KBM-7 (cell line): ENCODE data around the gene RPLP2.

ENCODE experiments used
- DNase-seq: peaks from one replicate; pipeline ENCODE4 v3.0.0-alpha.2; 2015
- in situ Hi-C: fragments of 300-500 bp; cut with MboI; formaldehyde crosslinking; loops from 2 replicates; pipeline ENCODE4 v1.14.3; 2020; ENCODE audit warnings: low sequenced_read_pairs, low pct_unique_long_range_greater_than_20kb, mixed read lengths

RPLP2 gene

DNA sequence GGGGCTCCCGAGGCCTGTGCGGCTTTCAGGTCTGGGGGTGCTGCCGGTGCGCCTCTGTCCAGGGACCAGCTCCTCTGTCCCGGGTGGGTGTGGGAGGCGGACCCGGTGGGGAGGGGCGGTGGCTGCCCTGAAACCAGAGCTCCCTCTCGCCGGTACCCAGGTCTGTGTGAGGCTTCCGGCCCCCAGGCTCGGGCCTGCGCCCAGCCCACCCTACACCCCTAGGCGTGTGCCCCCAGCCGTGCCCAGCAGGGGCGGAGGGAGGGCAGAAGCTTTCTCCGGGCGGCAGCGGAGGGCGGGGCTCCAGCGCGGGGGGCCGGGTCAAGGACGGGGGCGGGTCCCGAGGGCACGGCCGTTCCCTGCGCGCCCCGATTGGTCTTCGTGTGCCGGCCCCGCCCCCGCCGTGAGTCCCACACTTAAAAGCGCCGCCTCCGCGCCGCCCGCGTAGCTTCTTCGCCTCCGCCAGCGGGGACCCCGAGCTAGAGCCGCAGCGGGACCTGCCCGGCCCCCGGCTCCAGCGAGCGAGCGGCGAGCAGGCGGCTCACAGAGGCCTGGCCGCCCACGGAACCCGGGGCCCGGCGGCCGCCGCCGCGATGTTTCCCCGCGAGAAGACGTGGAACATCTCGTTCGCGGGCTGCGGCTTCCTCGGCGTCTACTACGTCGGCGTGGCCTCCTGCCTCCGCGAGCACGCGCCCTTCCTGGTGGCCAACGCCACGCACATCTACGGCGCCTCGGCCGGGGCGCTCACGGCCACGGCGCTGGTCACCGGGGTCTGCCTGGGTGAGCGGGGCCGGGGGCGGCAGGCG is 9.6 kb downstream of the RPLP2 start:
- in situ Hi-C loops: no loop called here
- DNase-seq: peak; percentile 80

GRCh38 chr11:819943-820649 is 10.3 kb downstream of the RPLP2 start:
- in situ Hi-C loops: no loop called here
- peak; percentile 89 for DNase-seq

DNA sequence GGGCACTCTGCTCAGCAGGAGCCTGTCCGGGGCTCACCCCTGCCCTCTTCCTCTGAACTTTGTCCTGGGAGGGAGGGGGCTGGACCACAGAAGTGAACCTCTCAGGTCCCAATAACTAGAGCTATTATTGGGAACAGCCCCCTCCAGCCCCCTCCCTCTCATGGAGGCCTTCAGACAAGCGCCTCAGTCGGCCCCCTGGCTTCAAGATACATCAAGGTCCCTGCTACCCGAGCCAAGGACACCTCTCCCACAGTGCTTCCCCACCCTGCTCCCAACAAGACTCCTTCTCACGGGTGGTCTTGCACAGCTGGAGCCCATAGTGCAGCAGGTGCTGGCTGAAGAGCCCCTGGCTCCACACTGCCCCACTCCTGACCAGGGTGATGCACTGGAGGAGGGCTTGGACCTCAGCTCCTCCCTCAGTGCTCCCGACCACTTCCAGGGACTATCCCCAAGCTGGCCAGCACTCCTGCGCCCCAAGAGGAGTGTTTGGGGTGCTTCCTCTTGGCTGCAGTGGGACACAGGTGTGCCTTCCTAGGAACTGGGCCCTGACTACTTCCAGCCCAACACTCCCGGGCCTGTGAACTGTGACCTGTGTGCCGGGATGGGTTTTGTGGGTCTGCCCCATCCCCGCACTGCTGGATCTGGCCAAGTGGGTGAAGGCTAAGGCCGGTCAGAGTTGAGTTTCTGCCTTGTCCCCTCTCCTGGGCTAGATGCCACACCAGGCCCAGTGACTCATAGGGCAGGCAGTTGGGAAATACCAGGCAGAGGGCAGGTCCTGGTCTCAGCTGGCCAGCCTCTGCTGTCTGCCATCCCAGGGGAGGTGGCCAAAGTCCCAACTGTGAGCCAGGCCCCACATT is 11.1 kb downstream of the RPLP2 start:
- in situ Hi-C loops: no loop called here
- no peak for DNase-seq

DNA sequence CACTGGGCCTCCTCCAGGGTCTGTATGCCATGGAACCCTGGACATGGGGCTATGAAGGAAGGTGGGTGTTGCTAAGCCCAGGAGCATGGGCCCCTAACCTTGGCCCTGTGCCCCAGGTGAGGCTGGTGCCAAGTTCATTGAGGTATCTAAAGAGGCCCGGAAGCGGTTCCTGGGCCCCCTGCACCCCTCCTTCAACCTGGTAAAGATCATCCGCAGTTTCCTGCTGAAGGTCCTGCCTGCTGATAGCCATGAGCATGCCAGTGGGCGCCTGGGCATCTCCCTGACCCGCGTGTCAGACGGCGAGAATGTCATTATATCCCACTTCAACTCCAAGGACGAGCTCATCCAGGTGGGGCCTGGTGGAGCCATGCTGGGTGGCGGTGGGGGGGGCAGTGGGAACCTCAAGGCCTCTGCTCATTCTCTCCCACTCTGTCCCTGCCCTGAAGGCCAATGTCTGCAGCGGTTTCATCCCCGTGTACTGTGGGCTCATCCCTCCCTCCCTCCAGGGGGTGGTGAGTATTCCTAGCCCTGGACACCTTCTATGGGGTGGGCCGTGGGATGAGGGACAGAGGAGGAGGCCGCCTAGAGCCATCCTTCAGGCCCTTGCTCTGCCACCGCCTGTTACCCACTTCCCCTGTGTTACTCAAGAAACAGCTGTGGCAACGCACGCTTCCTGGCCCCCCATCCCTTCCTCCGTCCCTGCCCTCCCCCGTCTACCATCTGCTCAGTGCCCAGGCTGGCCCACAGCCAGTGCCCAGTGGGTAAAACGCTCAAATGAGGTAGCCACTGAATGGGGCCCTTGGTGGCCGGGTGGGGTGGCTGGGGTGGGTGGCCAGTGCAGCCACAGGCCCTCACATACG is 12.0 kb downstream of the RPLP2 start:
- DNase-seq: no peak
- in situ Hi-C loops: no loop called here

- no peak for DNase-seq
- in situ Hi-C loops: no loop called here
Measured at GRCh38 chr11:823441-824291, 13.9 kb downstream of the RPLP2 start.

DNA sequence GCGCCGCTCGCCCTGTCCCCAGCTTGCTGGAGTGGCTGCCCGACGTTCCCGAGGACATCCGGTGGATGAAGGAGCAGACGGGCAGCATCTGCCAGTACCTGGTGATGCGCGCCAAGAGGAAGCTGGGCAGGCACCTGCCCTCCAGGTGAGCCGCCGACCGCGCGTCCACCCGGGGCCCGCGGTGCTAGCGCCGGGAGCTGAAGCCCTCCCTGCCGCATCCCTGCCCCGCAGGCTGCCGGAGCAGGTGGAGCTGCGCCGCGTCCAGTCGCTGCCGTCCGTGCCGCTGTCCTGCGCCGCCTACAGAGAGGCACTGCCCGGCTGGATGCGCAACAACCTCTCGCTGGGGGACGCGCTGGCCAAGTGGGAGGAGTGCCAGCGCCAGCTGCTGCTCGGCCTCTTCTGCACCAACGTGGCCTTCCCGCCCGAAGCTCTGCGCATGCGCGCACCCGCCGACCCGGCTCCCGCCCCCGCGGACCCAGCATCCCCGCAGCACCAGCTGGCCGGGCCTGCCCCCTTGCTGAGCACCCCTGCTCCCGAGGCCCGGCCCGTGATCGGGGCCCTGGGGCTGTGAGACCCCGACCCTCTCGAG is 14.6 kb downstream of the RPLP2 start:
- DNase-seq: no peak
- in situ Hi-C loops: no loop called here

- DNase-seq: no peak
- in situ Hi-C loops: no loop called here
Measured at GRCh38 chr11:824942-825341, 15.2 kb downstream of the RPLP2 start.

- no peak for DNase-seq
- in situ Hi-C loops: no loop called here
Measured at GRCh38 chr11:825366-826226, 15.8 kb downstream of the RPLP2 start.

GRCh38 chr11:826227-826621 is 16.5 kb downstream of the RPLP2 start:
- DNase-seq: no peak
- in situ Hi-C loops: no loop called here

GRCh38 chr11:826836-827145 is 17.0 kb downstream of the RPLP2 start:
- in situ Hi-C loops: no loop called here
- no peak for DNase-seq

DNA sequence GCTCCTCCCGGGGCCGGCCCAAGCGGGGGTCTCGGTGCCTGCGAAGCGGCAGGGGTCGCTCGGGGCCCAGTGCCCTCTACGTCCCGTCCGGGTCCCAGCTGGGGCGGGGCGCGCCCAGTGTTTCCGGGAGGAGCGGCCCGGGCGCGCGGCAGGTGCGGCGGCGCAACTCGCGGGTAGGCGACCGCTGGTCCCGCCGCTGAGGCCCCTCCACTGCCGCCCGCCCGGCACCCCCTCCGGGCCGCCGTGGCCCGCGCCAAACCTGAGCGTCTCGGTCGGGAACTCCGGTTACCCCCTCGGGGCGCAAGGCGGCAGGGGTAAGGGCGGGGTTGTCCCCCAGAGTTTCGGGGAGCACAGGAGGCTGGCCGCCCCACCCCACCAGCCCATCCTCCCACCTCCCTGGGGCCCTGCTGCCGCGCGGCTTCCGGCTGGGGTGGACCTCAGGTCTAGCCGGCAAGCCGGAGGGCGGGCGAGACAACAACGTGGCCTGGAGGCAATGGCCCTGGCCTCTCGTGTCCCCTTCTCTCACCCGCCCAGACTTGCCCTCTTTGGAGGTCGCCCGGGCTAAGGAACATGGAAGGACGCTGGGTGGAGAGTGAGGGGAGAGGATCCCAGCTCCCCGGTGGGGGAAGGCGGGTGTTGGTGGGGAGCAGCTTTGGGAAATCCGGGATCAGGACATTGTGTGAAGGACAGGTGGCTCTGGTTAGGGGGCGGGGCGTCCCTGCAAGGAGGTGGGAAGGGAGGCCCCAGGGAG is 17.6 kb downstream of the RPLP2 start:
- in situ Hi-C loops: no loop called here
- DNase-seq: no peak

DNA sequence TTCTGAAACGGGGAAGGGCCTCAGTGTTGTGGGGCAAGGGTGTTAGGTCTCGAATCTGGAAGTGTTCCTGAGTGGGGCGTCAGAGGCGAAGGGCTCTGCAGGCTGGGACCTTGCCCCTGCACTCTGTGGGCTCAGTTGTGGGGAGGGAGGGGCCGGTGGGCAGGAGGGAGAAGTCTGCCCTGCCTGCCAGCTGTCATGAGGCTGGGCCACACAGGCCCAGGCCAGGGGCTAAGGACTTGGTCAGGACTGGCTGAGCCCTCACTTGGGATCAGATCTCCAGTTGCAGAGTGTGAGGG is 18.1 kb downstream of the RPLP2 start, which contains the start of gene CRACR2B:
Gene CRACR2B, plus strand, starts transcription at position 23 of the 296 bp plus-strand sequence. CDS start 689 bp downstream, outside the sequence.
- DNase-seq: no peak
- in situ Hi-C loops: no loop called here

GRCh38 chr11:828506-829175 is 18.9 kb downstream of the RPLP2 start:
- peak; percentile 62 for DNase-seq
- in situ Hi-C loops: no loop called here

GRCh38 chr11:829176-829846 is 19.5 kb downstream of the RPLP2 start:
- no peak for DNase-seq
- in situ Hi-C loops: no loop called here

- in situ Hi-C loops: no loop called here
- DNase-seq: no peak
Measured at GRCh38 chr11:829847-830294, 20.1 kb downstream of the RPLP2 start.
